Ramos (cell line): ENCODE results near the gene SOCS1.

Experiments used
- in situ Hi-C: fragments of 300-500 bp; cut with MboI; formaldehyde crosslinking; loops from one replicate; pipeline ENCODE4 v1.14.3; 2022; ENCODE audit warnings: low sequenced_read_pairs; ENCODE audit not compliant: unreplicated experiment

SOCS1 gene

GRCh38 chr16:11264155-11264832 is 8.3 kb upstream of the SOCS1 start:
- in situ Hi-C loops: no loop called here

GRCh38 chr16:11263737-11264136 is 7.7 kb upstream of the SOCS1 start:
- in situ Hi-C loops: no loop called here

GRCh38 chr16:11262915-11263314 is 6.9 kb upstream of the SOCS1 start:
- in situ Hi-C loops: no loop called here

GRCh38 chr16:11260596-11260966 is 4.6 kb upstream of the SOCS1 start:
- in situ Hi-C loops: no loop called here

- in situ Hi-C loops: loop anchor here (5.0 kb wide), 2 partner anchors 32 to 97 kb away; no protein-coding TSS in a partner anchor
Measured at GRCh38 chr16:11259655-11260595, 3.9 kb upstream of the SOCS1 start.

GRCh38 chr16:11258553-11259492 is 2.8 kb upstream of the SOCS1 start:
- in situ Hi-C loops: loop anchor here (5.0 kb wide), 2 partner anchors 33 to 98 kb away; no protein-coding TSS in a partner anchor

GRCh38 chr16:11257131-11257938 is 1.3 kb upstream of the SOCS1 start:
- in situ Hi-C loops: loop anchor here (5.0 kb wide), 2 partner anchors 35 to 100 kb away; no protein-coding TSS in a partner anchor

GRCh38 chr16:11256661-11257130 is 692 bp upstream of the SOCS1 start:
- in situ Hi-C loops: loop anchor here (5.0 kb wide), 2 partner anchors 36 to 101 kb away; no protein-coding TSS in a partner anchor

GRCh38 chr16:11254913-11255736 is 879 bp downstream of the SOCS1 start:
- in situ Hi-C loops: loop anchor here (5.0 kb wide), 2 partner anchors 37 to 102 kb away; no protein-coding TSS in a partner anchor

- in situ Hi-C loops: no loop called here
Measured at GRCh38 chr16:11253995-11254912, 1.8 kb downstream of the SOCS1 start.

- in situ Hi-C loops: no loop called here
Measured at GRCh38 chr16:11253009-11253994, 2.7 kb downstream of the SOCS1 start.

GRCh38 chr16:11252482-11252931 is 3.5 kb downstream of the SOCS1 start:
- in situ Hi-C loops: no loop called here

- in situ Hi-C loops: no loop called here
Measured at GRCh38 chr16:11251525-11252481, 4.2 kb downstream of the SOCS1 start.

GRCh38 chr16:11250786-11251524 is 5.0 kb downstream of the SOCS1 start:
- in situ Hi-C loops: no loop called here
